Stomach (tissue), 9 donors: ENCODE results near the gene COMMD3. TPM values are rescaled to one million over a fixed set of nuclear protein-coding genes. Genes with fewer than 3 reads are reported as not detected.

Experiments used
- DNase-seq, 2 donors: peaks; one replicate each; pipeline versions ENCODE4 v3.0.0 to v3.0.0-alpha.2; 2013 to 2019
- H3K27ac ChIP-seq, 5 donors: fragments of 200-600 bp in 4 of 5; sonication (generic) in 4 of 5; one replicate each; pipeline ENCODE4 v1.5.1; 2013 to 2019; ENCODE audit warnings: mild to moderate bottlenecking in 1 of 5, moderate library complexity in 1 of 5
- H3K27me3 ChIP-seq, 3 donors: fragments of 200-600 bp; sonication (generic); one replicate each; pipeline ENCODE4 v1.5.1; 2017 to 2019; ENCODE audit warnings: mixed run types in 1 of 3
- H3K36me3 ChIP-seq, 4 donors: fragments of 200-600 bp; sonication (generic); 1 replicate in 3 of 4; 2 replicates in 1 of 4; pipeline ENCODE4 v1.5.1; 2016 to 2019
- H3K4me1 ChIP-seq, 4 donors: fragments of 200-600 bp; sonication (generic); one replicate each; pipeline ENCODE4 v1.5.1; 2016 to 2019
- H3K4me3 ChIP-seq, 4 donors: fragments of 200-600 bp; sonication (generic) in 3 of 4; one replicate each; pipeline ENCODE4 v1.5.1; 2016 to 2019; ENCODE audit warnings: mild to moderate bottlenecking in 1 of 4
- H3K9me3 ChIP-seq, 4 donors: fragments of 200-600 bp; sonication (generic); one replicate each; pipeline ENCODE4 v1.5.1; 2016 to 2019
- EP300 ChIP-seq: sonication (generic); formaldehyde crosslinking; IDR thresholded peaks from one replicate; pipeline ENCODE4 v1.6.1; 2017; ENCODE audit warnings: antibody characterized with exemption
- POLR2A ChIP-seq, 4 donors: fragments of 450-650 bp; IDR thresholded peaks; one replicate each; pipeline ENCODE4 v1.6.1; 2016; ENCODE audit warnings: antibody characterized with exemption in 4 of 4, control low read depth in 2 of 4, mild to moderate bottlenecking in 1 of 4, moderate library complexity in 1 of 4
- POLR2AphosphoS5 ChIP-seq, 3 donors: sonication (generic); formaldehyde crosslinking; IDR thresholded peaks; one replicate each; pipeline ENCODE4 v1.6.1; 2016; ENCODE audit warnings: antibody characterized with exemption in 3 of 3
- WGBS, 5 donors: extraction: QIAGEN DNeasy Blood & Tissue Kit in 3 of 5; methylation state at CpG; one replicate each; pipeline versions ENCODE4 v1.1.5 to v1.1.7; 2013 to 2018; 5-methylcytosine and 5-hydroxymethylcytosine counted together
- intact Hi-C: fragments of 100-400 bp; cut with DNase I; formaldehyde crosslinking; loops from one replicate; pipeline ENCODE4 v1.15.1; 2023; ENCODE audit warnings: low total_unique reads
- polyA plus RNA-seq, 3 donors: library from polyadenylated mRNA; stranded (reverse); fragments of 200-250 nt; gene quantifications; one replicate each; pipeline ENCODE4 v1.2.3, GENCODE V29; 2013
- total RNA-seq, 5 donors: library from RNA; depleted of rRNA; stranded (reverse); fragments of >200 nt; gene quantifications; one replicate each; pipeline versions ENCODE4 v1.1.0 to v1.2.3, GENCODE V29; 2014 to 2016
- TF ChIP-seq, protein P1 (sequence below), 7 experiments: fragments of 450-650 bp in 4 of 7; fragments of 200-600 bp in 3 of 7; sonication (generic) in 3 of 7; IDR thresholded peaks; one replicate each; pipeline ENCODE4 v1.5.1; 2016 to 2019; ENCODE audit warnings: antibody characterized with exemption in 7 of 7, control low read depth in 2 of 7, mild to moderate bottlenecking in 1 of 7
- donor health status: healthy with polysubstance abuse.
- donor health status: Bipolar disorder and iron deficiency.
- donor health status: healthy.

COMMD3 gene
- total and polyA plus RNA-seq, 8 donors = 4.1 to 57.7 (median 27.1) TPM

- TF ChIP-seq POLR2AphosphoS5 (IDR thresholded peaks at IDR 0.05) (no peak), POLR2A (IDR thresholded peaks at IDR 0.05) (no peak), EP300 (no peak)
- TF ChIP-seq, protein P1, sequence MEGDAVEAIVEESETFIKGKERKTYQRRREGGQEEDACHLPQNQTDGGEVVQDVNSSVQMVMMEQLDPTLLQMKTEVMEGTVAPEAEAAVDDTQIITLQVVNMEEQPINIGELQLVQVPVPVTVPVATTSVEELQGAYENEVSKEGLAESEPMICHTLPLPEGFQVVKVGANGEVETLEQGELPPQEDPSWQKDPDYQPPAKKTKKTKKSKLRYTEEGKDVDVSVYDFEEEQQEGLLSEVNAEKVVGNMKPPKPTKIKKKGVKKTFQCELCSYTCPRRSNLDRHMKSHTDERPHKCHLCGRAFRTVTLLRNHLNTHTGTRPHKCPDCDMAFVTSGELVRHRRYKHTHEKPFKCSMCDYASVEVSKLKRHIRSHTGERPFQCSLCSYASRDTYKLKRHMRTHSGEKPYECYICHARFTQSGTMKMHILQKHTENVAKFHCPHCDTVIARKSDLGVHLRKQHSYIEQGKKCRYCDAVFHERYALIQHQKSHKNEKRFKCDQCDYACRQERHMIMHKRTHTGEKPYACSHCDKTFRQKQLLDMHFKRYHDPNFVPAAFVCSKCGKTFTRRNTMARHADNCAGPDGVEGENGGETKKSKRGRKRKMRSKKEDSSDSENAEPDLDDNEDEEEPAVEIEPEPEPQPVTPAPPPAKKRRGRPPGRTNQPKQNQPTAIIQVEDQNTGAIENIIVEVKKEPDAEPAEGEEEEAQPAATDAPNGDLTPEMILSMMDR (IDR thresholded peaks at IDR 0.05) = no peak
- 79 to 92% (median 89%) methylated on average over 10 of the region's 10 CpGs for WGBS, 5 donors
- H3K9me3 ChIP-seq = no peaks in the 10 kb centered on the region
- H3K4me3 ChIP-seq = peak overlapping the region in 3 of 4 donors; percentile 42 to 86 (median 74)
- intact Hi-C loops = no loop called here
- H3K4me1 ChIP-seq = peaks cover 24 to 69% (median 49%) of the 10 kb centered on the region in 4 donors
- H3K36me3 ChIP-seq = no peaks in the 10 kb centered on the region
- H3K27ac ChIP-seq = peak overlapping the region in 3 of 5 donors; percentile 75 to 93 (median 82)
- peaks cover 0 to 30% (median 10%) of the 10 kb centered on the region in 3 donors for H3K27me3 ChIP-seq
- no peak for DNase-seq
Observed at GRCh38 chr10:22319547-22319979, 3.4 kb downstream of the COMMD3 start.

- no peaks in the 10 kb centered on the region for H3K36me3 ChIP-seq
- H3K4me1 ChIP-seq = peaks cover 29 to 72% (median 53%) of the 10 kb centered on the region in 4 donors
- TF ChIP-seq POLR2AphosphoS5 (IDR thresholded peaks at IDR 0.05) = no peak
- no peak for TF ChIP-seq POLR2A (IDR thresholded peaks at IDR 0.05)
- TF ChIP-seq, protein P1 (IDR thresholded peaks at IDR 0.05) = no peak
- intact Hi-C loops = no loop called here
- peak overlapping the region; percentile 42 to 93 (median 80) for H3K4me3 ChIP-seq
- H3K27me3 ChIP-seq = peaks cover 0 to 35% (median 10%) of the 10 kb centered on the region in 3 donors
- no peak for DNase-seq
- H3K9me3 ChIP-seq = no peaks in the 10 kb centered on the region
- peak overlapping the region; percentile 75 to 94 (median 92) for H3K27ac ChIP-seq
- WGBS, 5 donors = 10 to 13% (median 12%) methylated on average over 25 to 30 of the region's 30 CpGs
Observed at GRCh38 chr10:22319980-22320558, 3.9 kb downstream of the COMMD3 start.

- intact Hi-C loops = no loop called here
- Histone ChIP-seq H3K4me3 (peak within 1 kb of the TSS; percentile 74 to 93 (median 80)), H3K36me3 (no peaks in the 10 kb centered on the region), H3K27me3 (peaks cover 0 to 37% (median 10%) of the 10 kb centered on the region in 3 donors), H3K27ac (peak within 1 kb of the TSS; percentile 88 to 97 (median 93)), H3K4me1 (peaks cover 30 to 69% (median 52%) of the 10 kb centered on the region in 4 donors), H3K9me3 (no peaks in the 10 kb centered on the region)
- WGBS, 5 donors = 0 to 1% (median 1%) methylated on average over 2 to 84 of the region's 85 CpGs
- TF ChIP-seq POLR2AphosphoS5 (IDR thresholded peaks at IDR 0.05) (peak in 1 of 3 donors; percentile 6), POLR2A (IDR thresholded peaks at IDR 0.05) (no peak)
- DNase-seq = peak; percentile 72 to 93
Observed at GRCh38 chr10:22320591-22321155, 4.5 kb downstream of the COMMD3 start, which contains the start of gene BMI1. TSS of gene BMI1 (plus strand) at chr10:22321099. CDS start at chr10:22326450, 5,351 bp downstream.

DNA sequence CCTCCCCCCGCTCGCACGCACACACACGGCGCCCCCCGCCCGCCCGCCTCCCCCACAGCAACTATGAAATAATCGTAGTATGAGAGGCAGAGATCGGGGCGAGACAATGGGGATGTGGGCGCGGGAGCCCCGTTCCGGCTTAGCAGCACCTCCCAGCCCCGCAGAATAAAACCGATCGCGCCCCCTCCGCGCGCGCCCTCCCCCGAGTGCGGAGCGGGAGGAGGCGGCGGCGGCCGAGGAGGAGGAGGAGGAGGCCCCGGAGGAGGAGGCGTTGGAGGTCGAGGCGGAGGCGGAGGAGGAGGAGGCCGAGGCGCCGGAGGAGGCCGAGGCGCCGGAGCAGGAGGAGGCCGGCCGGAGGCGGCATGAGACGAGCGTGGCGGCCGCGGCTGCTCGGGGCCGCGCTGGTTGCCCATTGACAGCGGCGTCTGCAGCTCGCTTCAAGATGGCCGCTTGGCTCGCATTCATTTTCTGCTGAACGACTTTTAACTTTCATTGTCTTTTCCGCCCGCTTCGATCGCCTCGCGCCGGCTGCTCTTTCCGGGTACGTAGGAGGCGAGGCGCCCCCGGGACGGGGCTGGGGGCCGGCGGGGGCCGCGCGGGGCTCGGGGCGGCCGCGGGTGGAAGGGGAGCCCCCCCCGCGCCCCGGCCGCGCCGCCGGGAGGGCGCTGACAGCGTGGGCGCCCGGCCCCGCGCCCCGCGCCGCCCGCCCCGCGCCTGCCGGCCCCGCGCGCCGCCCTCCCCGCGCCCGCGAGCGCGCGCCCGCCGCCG is 5.2 kb downstream of the COMMD3 start:
- WGBS, 5 donors = 0 to 2% (median 1%) methylated on average over 40 to 106 of the region's 114 CpGs
- TF ChIP-seq EP300 (no peak), POLR2AphosphoS5 (IDR thresholded peaks at IDR 0.05) (peak in 2 of 3 donors; percentile 27 to 54), POLR2A (IDR thresholded peaks at IDR 0.05) (no peak)
- TF ChIP-seq, protein P1 (IDR thresholded peaks at IDR 0.05) = no peak
- peak overlapping the region; percentile 74 to 93 (median 80) for H3K4me3 ChIP-seq
- peak; percentile 57 to 90 for DNase-seq
- H3K27ac ChIP-seq = peak overlapping the region; percentile 88 to 97 (median 93)
- intact Hi-C loops = no loop called here
- H3K36me3 ChIP-seq = no peaks in the 10 kb centered on the region
- H3K9me3 ChIP-seq = no peaks in the 10 kb centered on the region
- H3K4me1 ChIP-seq = peaks cover 30 to 75% (median 58%) of the 10 kb centered on the region in 4 donors
- H3K27me3 ChIP-seq = peaks cover 0 to 37% (median 10%) of the 10 kb centered on the region in 3 donors
